PC-9 (cell line): Measurements from ENCODE around the gene ZNF280A. TPM values are rescaled to one million over a fixed set of nuclear protein-coding genes. Genes with fewer than 3 reads are reported as not detected.
"Not testable (repeated sequence)": the region's sequence is repeated elsewhere in the genome, so short reads cannot be mapped to it uniquely, and the experiment has no call there.

Experiments
- BruUV-seq: library from RNA; stranded (reverse); fragments of 400-500 nt; replicated peaks from 2 replicates; lab custom pipeline; 2021; lab: Mats Ljungman, UMichigan
- CTCF ChIA-PET: fragments of 300-600 bp; sonication (Branson Sonifier 250); formaldehyde crosslinking; loops from one replicate; lab custom pipeline; 2022; ENCODE audit warnings: antibody characterized with exemption; lab: Charles Lee
- POLR2A ChIA-PET: fragments of 300-600 bp; sonication (Branson Sonifier 250); formaldehyde crosslinking; loops from one replicate; lab custom pipeline; 2022; ENCODE audit warnings: antibody characterized with exemption; ENCODE audit not compliant: unreplicated experiment; lab: Charles Lee
- DNase-seq, 2 experiments: peaks; one replicate each; pipeline versions ENCODE4 v3.0.0 to v3.0.0-alpha.2; 2015 to 2022; ENCODE audit warnings: mixed read lengths in 1 of 2
- H2AFZ ChIP-seq: fragments of 200-600 bp; sonication (generic); 2 replicates; pipeline ENCODE4 v1.8.1; 2017; ENCODE audit warnings: antibody characterized with exemption
- H3F3A ChIP-seq: fragments of 200-600 bp; sonication (generic); 2 replicates; pipeline ENCODE4 v1.8.1; 2017; ENCODE audit warnings: antibody characterized with exemption, mild to moderate bottlenecking, low read depth; ENCODE audit not compliant: insufficient read depth
- H3K27ac ChIP-seq: fragments of 200-600 bp; sonication (generic); 2 replicates; pipeline ENCODE4 v1.6.1; 2016; ENCODE audit warnings: mixed run types
- H3K27me3 ChIP-seq: fragments of 200-600 bp; sonication (generic); 2 replicates; pipeline ENCODE4 v1.6.1; 2016; ENCODE audit warnings: low read depth, mixed run types; ENCODE audit not compliant: insufficient read depth
- H3K36me3 ChIP-seq: fragments of 200-600 bp; sonication (generic); 2 replicates; pipeline ENCODE4 v1.6.1; 2016; ENCODE audit warnings: low read depth, mixed run types
- H3K4me1 ChIP-seq: fragments of 200-600 bp; sonication (generic); replicated peaks from 2 replicates; pipeline ENCODE4 v1.6.1; 2016; ENCODE audit warnings: mixed run types; ENCODE audit not compliant: insufficient read depth
- H3K4me2 ChIP-seq: fragments of 200-600 bp; sonication (generic); 2 replicates; pipeline ENCODE4 v1.6.1; 2017; ENCODE audit warnings: mixed run types
- H3K4me3 ChIP-seq: fragments of 200-600 bp; sonication (generic); 2 replicates; pipeline ENCODE4 v1.6.1; 2016; ENCODE audit warnings: mixed run types
- H3K79me2 ChIP-seq: fragments of 200-600 bp; sonication (generic); 2 replicates; pipeline ENCODE4 v1.6.1; 2017; ENCODE audit warnings: low read depth, mixed run types
- H3K9me2 ChIP-seq: fragments of 200-600 bp; sonication (generic); 2 replicates; pipeline ENCODE4 v1.8.1; 2017; ENCODE audit warnings: mild to moderate bottlenecking; ENCODE audit not compliant: insufficient read depth
- H3K9me3 ChIP-seq: fragments of 200-600 bp; sonication (generic); 2 replicates; pipeline ENCODE4 v1.8.1; 2016; ENCODE audit warnings: low read depth; ENCODE audit not compliant: insufficient read depth
- H4K20me1 ChIP-seq: fragments of 200-600 bp; sonication (generic); 2 replicates; pipeline ENCODE4 v1.8.1; 2017; ENCODE audit not compliant: insufficient read depth
- EZH2 ChIP-seq: fragments of 200-600 bp; sonication (generic); IDR thresholded peaks from 2 replicates; pipeline ENCODE4 v1.8.0; 2017; ENCODE audit warnings: antibody characterized with exemption, low read depth
- intact Hi-C: fragments of 100-400 bp; cut with micrococcal nuclease; formaldehyde crosslinking; loops from one replicate; pipeline ENCODE4 v1.10.0; 2022; ENCODE audit not compliant: unreplicated experiment
- total RNA-seq: library from RNA; stranded (reverse); gene quantifications from 2 replicates; pipeline ENCODE4 v1.2.3, GENCODE V29; 2021
- TF ChIP-seq, protein P1 (sequence below): fragments of 200-600 bp; sonication (generic); conservative IDR thresholded peaks from 2 replicates; pipeline ENCODE4 v1.6.1; 2017; ENCODE audit warnings: mixed run types, antibody characterized with exemption, mild to moderate bottlenecking, moderate library complexity

ZNF280A gene
- total RNA-seq, 1 experiment from 2014 or later = not detected

DNA sequence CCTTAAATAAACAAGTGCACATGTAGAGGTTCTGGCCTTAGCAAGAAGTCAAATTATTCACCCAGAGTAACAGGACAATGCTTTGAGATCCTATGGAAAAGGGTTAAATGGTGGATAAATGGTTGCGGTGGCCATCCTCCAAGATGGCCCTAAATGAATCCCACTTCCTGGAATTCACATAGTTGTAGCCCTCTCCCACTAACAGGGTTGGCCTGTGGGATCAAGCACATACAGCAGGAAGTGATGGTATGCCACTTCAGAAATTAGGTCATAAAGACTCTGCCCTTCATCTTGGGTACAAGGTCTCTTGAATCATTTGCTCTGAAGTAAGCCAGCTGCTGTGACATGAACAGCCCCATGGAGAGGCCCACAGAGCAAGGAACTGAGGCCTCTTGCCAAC is 13.3 kb downstream of the ZNF280A start:
- POLR2A ChIA-PET = no interaction called here
- H4K20me1 ChIP-seq = no peaks in the 10 kb centered on the region

DNA sequence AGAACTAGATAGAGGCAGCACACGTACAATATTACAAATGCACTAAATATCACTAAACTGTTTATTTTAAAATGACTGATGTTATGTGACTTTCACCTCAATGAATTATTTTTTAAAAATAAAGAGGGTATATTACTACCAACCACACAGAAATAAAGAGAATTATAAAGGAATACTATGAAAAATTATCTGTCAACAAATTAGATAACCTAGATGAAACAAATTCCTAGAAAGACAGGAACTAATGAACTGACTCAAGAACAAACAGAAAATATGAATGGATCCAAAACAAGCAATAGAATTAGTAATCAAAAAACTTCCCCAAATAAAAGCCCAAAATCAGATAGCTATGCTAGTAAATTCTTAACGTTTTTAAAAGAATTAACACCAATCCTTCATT is 21.8 kb downstream of the ZNF280A start:
- no peaks in the 10 kb centered on the region for H3K9me2 ChIP-seq
- H3K4me2 ChIP-seq = no peak overlapping the region
- H3K27ac ChIP-seq = no peak overlapping the region
- DNase-seq = no peak
- H3K36me3 ChIP-seq = 0 out of 2 replicates have a peak, but pooled peaks cover 4% of the 10 kb centered on the region
- H3K9me3 ChIP-seq = no peaks in the 10 kb centered on the region
- H3F3A ChIP-seq = no peaks in the 10 kb centered on the region
- TF ChIP-seq, protein P1, sequence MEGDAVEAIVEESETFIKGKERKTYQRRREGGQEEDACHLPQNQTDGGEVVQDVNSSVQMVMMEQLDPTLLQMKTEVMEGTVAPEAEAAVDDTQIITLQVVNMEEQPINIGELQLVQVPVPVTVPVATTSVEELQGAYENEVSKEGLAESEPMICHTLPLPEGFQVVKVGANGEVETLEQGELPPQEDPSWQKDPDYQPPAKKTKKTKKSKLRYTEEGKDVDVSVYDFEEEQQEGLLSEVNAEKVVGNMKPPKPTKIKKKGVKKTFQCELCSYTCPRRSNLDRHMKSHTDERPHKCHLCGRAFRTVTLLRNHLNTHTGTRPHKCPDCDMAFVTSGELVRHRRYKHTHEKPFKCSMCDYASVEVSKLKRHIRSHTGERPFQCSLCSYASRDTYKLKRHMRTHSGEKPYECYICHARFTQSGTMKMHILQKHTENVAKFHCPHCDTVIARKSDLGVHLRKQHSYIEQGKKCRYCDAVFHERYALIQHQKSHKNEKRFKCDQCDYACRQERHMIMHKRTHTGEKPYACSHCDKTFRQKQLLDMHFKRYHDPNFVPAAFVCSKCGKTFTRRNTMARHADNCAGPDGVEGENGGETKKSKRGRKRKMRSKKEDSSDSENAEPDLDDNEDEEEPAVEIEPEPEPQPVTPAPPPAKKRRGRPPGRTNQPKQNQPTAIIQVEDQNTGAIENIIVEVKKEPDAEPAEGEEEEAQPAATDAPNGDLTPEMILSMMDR = no peak
- no peak for TF ChIP-seq EZH2
- intact Hi-C loops = no loop called here
- no TSS peak for BruUV-seq
- no peak overlapping the region for H3K4me3 ChIP-seq
- H3K4me1 ChIP-seq = no peaks in the 10 kb centered on the region
- POLR2A ChIA-PET = no interaction called here
- CTCF ChIA-PET = no interaction called here
- H3K27me3 ChIP-seq = no peaks in the 10 kb centered on the region
- H3K79me2 ChIP-seq = no peaks in the 10 kb centered on the region
- peaks cover 3% of the 10 kb centered on the region; the same call in 1 of the 2 replicates for H4K20me1 ChIP-seq
- H2AFZ ChIP-seq = no peak overlapping the region

More for the DNA sequence above, 13.3 kb downstream of the ZNF280A start:
- Histone ChIP-seq H3K9me3 (peaks cover 10% of the 10 kb centered on the region; the same call in 1 of the 2 replicates), H3K4me3 (no peak overlapping the region), H3K27ac (no peak overlapping the region), H3K4me2 (no peak overlapping the region), H3F3A (no peaks in the 10 kb centered on the region), H3K27me3 (0 out of 2 replicates have a peak, but pooled peaks cover under 1% of the 10 kb centered on the region), H3K9me2 (no peaks in the 10 kb centered on the region), H3K4me1 (0 out of 2 replicates have a peak, but pooled peaks cover 4% of the 10 kb centered on the region), H3K79me2 (no peaks in the 10 kb centered on the region), H2AFZ (no peak overlapping the region), H3K36me3 (0 out of 2 replicates have a peak, but pooled peaks cover 4% of the 10 kb centered on the region)
- CTCF ChIA-PET = no interaction called here
- BruUV-seq = no TSS peak
- TF ChIP-seq EZH2 = no peak
- TF ChIP-seq, protein P1 = no peak
- DNase-seq = no peak
- intact Hi-C loops = no loop called here

DNA sequence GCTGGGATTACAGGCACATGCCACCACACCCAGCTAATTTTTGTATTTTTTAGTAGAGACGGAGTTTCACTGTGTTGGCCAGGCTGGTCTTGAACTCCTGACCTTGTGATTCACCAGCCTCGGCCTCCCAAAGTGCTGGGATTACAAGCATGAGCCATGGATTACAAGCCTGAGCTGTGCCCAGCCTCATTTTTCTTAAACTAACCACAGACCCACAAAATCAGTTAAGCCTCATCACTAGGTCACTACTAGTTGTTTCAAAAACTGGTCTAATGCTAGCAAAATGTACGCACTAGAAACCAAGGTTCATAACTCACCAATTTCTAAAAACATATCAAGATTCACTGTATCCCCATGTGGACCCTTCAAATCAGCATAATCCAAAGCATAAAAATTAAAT is 28.5 kb downstream of the ZNF280A start:
- DNase-seq, H3K9me2 ChIP-seq, H4K20me1 ChIP-seq, H2AFZ ChIP-seq, H3K27ac ChIP-seq, H3K4me1 ChIP-seq, intact Hi-C loops, BruUV-seq, H3K4me3 ChIP-seq, H3K4me2 ChIP-seq, H3K9me3 ChIP-seq, H3K27me3 ChIP-seq, POLR2A ChIA-PET, H3K36me3 ChIP-seq, H3K79me2 ChIP-seq, CTCF ChIA-PET, H3F3A ChIP-seq: not testable (repeated sequence)

DNA sequence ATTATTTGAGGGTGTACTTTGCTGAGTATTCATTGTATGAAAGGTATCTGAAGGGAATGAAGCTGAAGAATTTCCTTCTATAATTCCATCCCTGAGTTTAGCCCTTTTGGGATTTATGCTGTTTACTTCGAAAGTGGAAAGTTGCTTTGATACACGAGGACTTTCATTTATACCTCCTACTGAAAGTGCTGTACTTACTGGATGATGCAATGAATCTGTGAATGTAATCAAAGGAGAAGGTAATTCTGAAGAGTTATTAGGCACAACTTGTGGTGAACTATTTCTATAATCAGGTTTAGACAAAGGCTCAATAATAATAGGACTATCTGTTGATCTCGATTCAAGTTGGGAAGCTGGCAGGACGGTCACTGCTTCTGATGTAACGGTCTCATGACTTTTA is 31.3 kb downstream of the ZNF280A start:
- POLR2A ChIA-PET = interaction anchor here (0.6 kb wide), 1 partner anchor 1482 kb away, joined by 5 read pairs; no protein-coding TSS in a partner anchor
- no peaks in the 10 kb centered on the region; the same call in 1 of the 2 replicates for H3K9me2 ChIP-seq
- CTCF ChIA-PET = no interaction called here

More for the DNA sequence above, 31.3 kb downstream of the ZNF280A start:
- Histone ChIP-seq H2AFZ (no peak overlapping the region), H3K27ac (no peak overlapping the region), H3K36me3 (peaks cover 4% of the 10 kb centered on the region; the same call in 1 of the 2 replicates), H3K4me2 (no peak overlapping the region), H3K79me2 (no peaks in the 10 kb centered on the region), H4K20me1 (no peaks in the 10 kb centered on the region), H3K27me3 (no peaks in the 10 kb centered on the region), H3F3A (no peaks in the 10 kb centered on the region), H3K4me3 (no peak overlapping the region), H3K4me1 (no peaks in the 10 kb centered on the region), H3K9me3 (no peaks in the 10 kb centered on the region)
- intact Hi-C loops = no loop called here
- DNase-seq = no peak
- no TSS peak for BruUV-seq
- no peak for TF ChIP-seq EZH2
- TF ChIP-seq, protein P1 = no peak
